ENCODE data around the gene ZNF580.

DNA sequence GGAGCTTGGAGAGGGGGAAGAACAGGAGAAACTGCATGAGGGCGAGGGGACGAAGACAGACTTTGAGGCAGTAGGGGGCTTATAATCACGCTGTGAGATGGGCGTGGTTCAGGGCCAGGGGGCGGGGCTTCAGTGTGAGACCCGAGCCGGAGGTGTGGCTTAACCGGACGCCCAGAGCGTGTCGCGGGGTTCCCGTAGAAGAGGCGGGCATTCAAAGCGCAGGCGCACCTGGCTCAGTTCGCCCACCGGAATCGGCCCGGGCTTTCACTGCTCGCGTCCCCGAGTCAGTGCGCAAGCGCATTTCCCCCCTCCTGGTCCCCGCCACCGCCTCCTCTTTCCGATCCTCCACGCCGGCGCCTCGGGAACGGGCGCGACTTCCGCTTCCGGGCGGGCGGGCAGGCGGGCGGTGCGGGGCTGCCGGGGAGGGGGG is 35.6 kb upstream of the ZNF580 start:
- no peak for TF ChIP-seq CTCF (IDR thresholded peaks at IDR 0.05; ENCODE audit: insufficient read depth, low read depth, low read length)
- TF ChIP-seq EZH2 (IDR thresholded peaks at IDR 0.05; ENCODE audit: insufficient read depth, low read length), result no peak
